Osteocyte (in vitro differentiated cells): Measurements from ENCODE around the gene CCDC197. TPM values are rescaled to one million over a fixed set of nuclear protein-coding genes. Genes with fewer than 3 reads are reported as not detected.

Experiments used
- DNase-seq: peaks from one replicate; pipeline ENCODE4 v3.0.0; 2021; ENCODE audit warnings: mixed read lengths; ENCODE audit not compliant: unreplicated experiment; ENCODE audit errors: extremely low spot score
- H3K27ac Mint-ChIP-seq: one replicate; pipeline ENCODE4 v1.8.0; 2021; ENCODE audit warnings: mild to moderate bottlenecking, mixed read lengths; ENCODE audit not compliant: unreplicated experiment
- H3K27me3 Mint-ChIP-seq: one replicate; pipeline ENCODE4 v1.8.0; 2021; ENCODE audit warnings: mixed read lengths; ENCODE audit not compliant: unreplicated experiment
- H3K36me3 Mint-ChIP-seq: one replicate; pipeline ENCODE4 v1.8.0; 2021; ENCODE audit warnings: mixed read lengths; ENCODE audit not compliant: unreplicated experiment
- H3K4me1 Mint-ChIP-seq: one replicate; pipeline ENCODE4 v1.8.0; 2021; ENCODE audit warnings: mixed read lengths; ENCODE audit not compliant: unreplicated experiment
- H3K4me3 Mint-ChIP-seq: one replicate; pipeline ENCODE4 v1.8.0; 2021; ENCODE audit warnings: mild to moderate bottlenecking, moderate library complexity, mixed read lengths; ENCODE audit not compliant: unreplicated experiment
- H3K9me3 Mint-ChIP-seq: one replicate; pipeline ENCODE4 v1.8.0; 2021; ENCODE audit warnings: mixed read lengths; ENCODE audit not compliant: unreplicated experiment
- total RNA-seq: library from RNA; stranded (reverse); gene quantifications from 2 replicates; pipeline ENCODE4 v1.2.1, GENCODE V29; 2021
- TF ChIP-seq, protein P1 (sequence below): fragments of 200-600 bp; sonication (generic); IDR thresholded peaks from 2 replicates; pipeline ENCODE4 v1.5.0; 2021; ENCODE audit warnings: antibody characterized with exemption, mild to moderate bottlenecking, moderate library complexity

Gene CCDC197
- total RNA-seq, 1 donor from 2014 or later = not detected

DNA sequence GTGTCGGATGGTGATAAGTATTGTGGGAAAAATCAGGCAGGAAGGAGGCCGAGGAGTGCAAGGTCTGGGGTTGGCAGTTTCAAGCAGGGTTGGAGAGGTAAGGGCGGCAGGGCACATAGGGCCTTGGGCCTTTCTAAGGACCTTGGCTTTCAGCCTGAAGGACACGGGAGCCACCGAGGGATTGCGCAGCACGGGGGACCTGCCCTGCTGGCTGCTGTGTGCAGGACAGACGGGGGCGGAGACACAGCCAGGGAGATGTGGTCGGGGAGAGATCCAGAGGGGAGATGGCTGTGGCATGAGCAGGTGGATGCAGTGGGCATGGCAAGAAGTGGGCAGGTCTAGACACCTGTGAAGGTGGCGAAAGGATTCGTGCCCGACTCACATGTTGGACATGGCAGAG is 43.7 kb downstream of the CCDC197 start:
- H3K27me3 Mint-ChIP-seq = no peaks in the 10 kb centered on the region
- no peak overlapping the region for H3K27ac Mint-ChIP-seq
- no peak for DNase-seq
- TF ChIP-seq, protein P1, sequence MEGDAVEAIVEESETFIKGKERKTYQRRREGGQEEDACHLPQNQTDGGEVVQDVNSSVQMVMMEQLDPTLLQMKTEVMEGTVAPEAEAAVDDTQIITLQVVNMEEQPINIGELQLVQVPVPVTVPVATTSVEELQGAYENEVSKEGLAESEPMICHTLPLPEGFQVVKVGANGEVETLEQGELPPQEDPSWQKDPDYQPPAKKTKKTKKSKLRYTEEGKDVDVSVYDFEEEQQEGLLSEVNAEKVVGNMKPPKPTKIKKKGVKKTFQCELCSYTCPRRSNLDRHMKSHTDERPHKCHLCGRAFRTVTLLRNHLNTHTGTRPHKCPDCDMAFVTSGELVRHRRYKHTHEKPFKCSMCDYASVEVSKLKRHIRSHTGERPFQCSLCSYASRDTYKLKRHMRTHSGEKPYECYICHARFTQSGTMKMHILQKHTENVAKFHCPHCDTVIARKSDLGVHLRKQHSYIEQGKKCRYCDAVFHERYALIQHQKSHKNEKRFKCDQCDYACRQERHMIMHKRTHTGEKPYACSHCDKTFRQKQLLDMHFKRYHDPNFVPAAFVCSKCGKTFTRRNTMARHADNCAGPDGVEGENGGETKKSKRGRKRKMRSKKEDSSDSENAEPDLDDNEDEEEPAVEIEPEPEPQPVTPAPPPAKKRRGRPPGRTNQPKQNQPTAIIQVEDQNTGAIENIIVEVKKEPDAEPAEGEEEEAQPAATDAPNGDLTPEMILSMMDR = no peak
- no peaks in the 10 kb centered on the region for H3K9me3 Mint-ChIP-seq
- H3K4me3 Mint-ChIP-seq = no peak overlapping the region
- peaks cover 5% of the 10 kb centered on the region for H3K36me3 Mint-ChIP-seq
- no peaks in the 10 kb centered on the region for H3K4me1 Mint-ChIP-seq

DNA sequence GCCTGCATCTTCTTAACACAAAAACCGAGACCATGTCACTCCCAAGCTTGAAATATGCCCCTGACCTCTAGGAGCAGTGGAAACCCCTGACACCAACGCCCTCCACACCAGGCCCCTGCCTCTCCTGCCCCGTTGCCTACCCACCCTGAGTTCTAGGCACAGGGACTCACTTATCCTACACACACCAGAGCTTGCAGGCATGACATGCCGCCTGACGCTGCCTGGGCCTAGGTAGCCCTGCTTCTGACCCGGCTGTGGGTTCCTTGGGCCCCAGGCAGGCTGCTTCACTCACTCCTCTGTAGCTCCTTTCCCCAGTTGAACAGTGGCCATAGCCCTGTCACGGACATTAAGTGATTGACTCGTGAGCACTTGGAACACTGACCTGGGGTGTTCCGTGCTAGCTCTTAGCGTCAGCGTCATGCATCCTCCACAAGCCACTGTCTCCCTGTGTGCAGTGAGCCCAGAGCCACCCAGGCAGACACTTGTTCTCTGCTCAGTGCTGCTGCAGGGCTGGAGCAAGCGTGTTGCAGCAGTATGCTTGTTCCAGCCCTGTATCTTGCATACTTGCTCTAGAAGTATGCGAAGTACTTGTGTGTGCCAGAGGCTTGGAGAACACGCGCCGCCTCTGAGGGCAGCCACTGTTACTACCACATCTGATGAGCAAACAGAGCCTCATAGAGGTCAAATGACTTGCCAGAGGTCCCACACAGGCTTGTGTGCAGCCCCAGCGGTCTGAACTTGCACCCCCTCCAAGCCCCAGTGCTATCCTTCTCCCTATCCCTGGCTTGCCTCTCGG is 44.6 kb downstream of the CCDC197 start:
- no peak for DNase-seq
- Mint-ChIP-seq H3K27me3 (no peaks in the 10 kb centered on the region), H3K9me3 (no peaks in the 10 kb centered on the region), H3K4me1 (no peaks in the 10 kb centered on the region), H3K4me3 (no peak overlapping the region), H3K36me3 (peaks cover 5% of the 10 kb centered on the region), H3K27ac (no peak overlapping the region)
- TF ChIP-seq, protein P1 = no peak

DNA sequence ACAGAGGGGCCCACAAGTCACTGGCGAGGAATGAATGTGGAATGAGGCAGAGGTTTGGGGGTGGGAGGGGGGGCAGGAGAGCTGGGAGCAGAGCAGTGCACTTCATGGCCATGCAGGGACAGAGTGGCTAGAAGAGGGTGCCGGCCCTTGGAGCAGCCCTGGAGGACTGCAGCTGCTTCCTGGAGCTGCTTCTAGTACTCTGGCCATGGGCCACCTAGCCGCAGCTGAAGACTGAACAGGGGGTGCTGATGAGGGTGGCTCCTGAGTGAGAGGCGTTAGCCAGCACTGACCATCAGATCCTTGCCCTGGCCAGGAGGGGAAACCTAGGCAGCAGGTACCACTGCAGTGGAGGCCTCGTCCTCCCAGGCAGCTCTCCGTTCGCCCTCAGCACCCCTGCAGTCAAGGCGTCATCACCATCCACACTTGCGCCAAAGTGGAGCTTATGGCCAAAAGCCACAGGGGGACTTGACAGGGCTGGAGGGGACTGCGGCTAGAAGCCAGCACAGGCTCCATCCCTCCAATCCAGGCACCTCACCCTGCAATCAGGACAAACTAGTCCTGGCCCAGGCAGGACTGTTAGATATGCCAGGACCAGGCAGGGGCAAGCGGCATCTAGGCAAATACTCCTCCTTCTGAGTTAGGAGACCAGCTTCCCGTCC is 45.5 kb downstream of the CCDC197 start:
- Mint-ChIP-seq H3K4me3 (no peak overlapping the region), H3K9me3 (no peaks in the 10 kb centered on the region)

DNA sequence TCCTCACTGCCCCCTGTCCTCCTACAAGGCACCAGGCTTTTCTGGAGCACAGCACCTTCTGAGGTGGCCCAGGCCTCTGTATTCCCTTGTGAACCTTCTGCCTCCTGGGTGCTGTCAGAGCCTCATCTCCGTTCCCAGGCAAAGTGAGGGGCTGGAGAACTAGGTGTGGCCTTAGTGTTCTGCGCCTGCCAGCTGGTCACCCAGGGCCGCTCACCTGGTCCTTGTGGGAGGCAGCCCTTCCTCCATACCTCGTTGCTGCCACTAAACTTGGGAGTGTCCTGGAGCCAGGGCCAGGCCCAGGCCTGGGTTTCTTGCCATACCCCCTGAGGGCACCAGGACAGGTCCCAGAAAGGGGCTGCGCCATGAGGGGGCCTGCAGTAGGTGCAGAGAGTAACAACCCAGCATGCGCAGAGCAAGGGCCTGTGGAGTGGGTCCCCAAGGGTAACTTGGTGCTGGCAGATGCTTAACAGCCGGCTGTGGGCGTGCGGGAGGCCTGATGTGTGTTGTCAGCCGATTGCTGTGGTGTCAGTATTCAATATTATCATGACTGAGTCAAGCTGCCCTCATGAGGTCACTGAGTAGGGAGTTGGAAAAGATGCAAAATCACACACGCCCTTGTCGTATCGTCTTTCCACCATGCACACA is 46.1 kb downstream of the CCDC197 start:
- Mint-ChIP-seq H3K4me1 (no peaks in the 10 kb centered on the region), H3K9me3 (no peaks in the 10 kb centered on the region), H3K27ac (no peak overlapping the region), H3K4me3 (no peak overlapping the region), H3K36me3 (peaks cover 12% of the 10 kb centered on the region), H3K27me3 (no peaks in the 10 kb centered on the region)
- TF ChIP-seq, protein P1 = no peak
- no peak for DNase-seq

More for the DNA sequence above, 45.5 kb downstream of the CCDC197 start:
- Mint-ChIP-seq H3K36me3 (peaks cover 6% of the 10 kb centered on the region), H3K27ac (no peak overlapping the region), H3K27me3 (no peaks in the 10 kb centered on the region), H3K4me1 (no peaks in the 10 kb centered on the region)
- DNase-seq = no peak
- TF ChIP-seq, protein P1 = no peak
